ENCODE data around the gene NTM.

GRCh38 chr11:131877246-131877942 is 507.0 kb downstream of the NTM start:
- TF ChIP-seq EZH2 (IDR thresholded peaks at IDR 0.05; ENCODE audit: insufficient read depth, poor library complexity, severe bottlenecking) (no peak), EZH2phosphoT487 (IDR thresholded peaks at IDR 0.05; ENCODE audit: insufficient read depth, low read depth) (no peak)

Data from GM23248 (cell line).